NOMO-1 treated with DMSO at 0.1 percent for 48 hours (cell line): ENCODE data around the gene WWOX.

ENCODE experiments used
- DNase-seq: peaks from one replicate; lab custom pipeline; 2025; ENCODE audit not compliant: unreplicated experiment; lab: John Stamatoyannopoulos, UW

Gene WWOX

DNA sequence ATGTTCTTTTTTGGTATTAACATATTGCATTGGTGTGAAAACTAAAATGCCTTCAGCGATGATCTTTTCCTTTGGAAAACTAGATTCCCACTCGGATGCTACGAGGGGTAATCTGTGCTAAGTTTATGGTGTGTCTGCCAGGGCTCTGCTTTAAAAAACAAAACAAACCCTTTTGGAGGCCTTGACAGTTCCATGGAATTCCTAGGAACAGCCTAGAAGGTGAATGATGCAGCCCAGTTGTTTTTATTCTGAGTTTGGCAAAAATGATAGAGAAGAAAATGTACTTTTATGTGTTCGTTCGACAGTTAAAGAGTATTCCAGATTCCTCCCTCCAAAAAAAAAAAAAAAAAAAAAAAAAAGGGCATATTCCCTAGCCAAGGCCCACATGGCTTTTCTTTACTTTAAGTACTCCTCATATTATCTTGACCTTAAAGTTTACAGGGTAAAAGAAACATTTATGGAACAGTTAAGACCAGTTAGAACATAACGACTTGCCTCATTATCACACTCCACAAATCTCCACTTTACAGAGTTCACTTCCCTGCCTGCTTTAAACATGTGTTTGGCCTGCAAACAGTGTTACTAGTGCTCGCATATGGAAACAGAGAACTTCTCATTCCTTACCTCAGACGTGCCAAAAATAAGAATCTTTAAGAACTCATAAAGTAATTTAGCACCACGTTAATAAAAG, 159.1 kb downstream of the WWOX start:
- no peak for DNase-seq

DNA sequence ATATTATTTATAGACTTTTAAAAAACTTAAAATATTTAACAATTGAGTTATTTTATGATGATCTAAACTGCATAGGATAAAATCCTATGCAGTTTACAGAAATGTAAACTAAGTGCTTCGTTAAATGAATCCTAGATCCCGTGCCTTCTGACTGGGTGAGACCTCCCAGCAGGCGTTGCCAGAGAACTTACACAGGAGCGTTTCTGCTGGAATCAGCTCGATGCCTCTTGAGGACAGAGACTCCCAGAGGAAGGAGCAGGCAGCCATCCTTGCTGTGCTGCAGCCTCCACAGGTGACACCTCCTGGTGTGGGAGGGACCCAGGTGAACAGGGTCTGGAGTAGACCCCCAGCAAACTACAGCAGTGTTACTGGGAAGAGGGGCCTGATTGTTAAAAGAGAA, 160.4 kb downstream of the WWOX start:
- no peak for DNase-seq

- DNase-seq, result no peak
Measured at GRCh38 chr16:78264642-78265041, 165.2 kb downstream of the WWOX start.

DNA sequence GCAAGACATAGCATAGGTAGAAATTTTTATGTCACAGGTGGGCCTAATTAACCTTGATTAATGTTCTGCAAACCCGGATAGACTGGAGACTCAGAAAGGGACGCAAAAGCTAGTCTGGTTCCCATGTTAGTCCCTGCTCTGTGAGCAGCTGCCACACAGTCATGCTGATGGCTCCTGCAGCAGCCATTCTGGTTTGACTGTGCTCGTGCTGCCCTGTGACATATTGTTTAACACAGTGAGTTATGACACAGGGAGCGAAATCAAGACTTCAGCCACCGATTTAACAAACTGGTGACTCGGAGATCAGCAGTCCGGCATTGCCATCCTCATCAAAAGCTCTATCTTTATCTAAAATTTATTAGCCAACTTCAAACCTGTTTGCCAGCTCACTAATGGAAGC, 169.8 kb downstream of the WWOX start:
- DNase-seq, result no peak

- no peak for DNase-seq
Measured at GRCh38 chr16:78271981-78272380, 172.5 kb downstream of the WWOX start.

DNA sequence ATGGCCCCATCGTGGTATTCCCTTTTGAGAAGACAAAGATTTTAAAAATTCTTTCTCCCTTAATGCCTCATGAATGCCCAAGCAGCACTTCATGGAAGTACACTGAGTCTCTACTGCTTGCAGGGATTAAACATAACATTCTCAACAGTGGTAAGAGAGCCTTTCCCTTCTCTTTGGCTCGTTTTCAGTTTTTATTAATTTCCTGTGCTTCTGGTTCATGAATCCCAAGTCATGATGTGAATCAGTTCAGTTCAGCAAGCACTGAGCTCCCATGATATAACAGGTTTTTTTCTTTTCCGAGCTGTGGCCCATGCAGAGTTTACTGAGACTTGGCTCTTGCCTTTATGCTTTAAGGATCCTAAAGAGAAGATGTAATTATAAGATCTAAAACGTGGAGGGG, 175.3 kb downstream of the WWOX start:
- no peak for DNase-seq

- no peak for DNase-seq
Measured at GRCh38 chr16:78275420-78275819, 176.0 kb downstream of the WWOX start.

DNA sequence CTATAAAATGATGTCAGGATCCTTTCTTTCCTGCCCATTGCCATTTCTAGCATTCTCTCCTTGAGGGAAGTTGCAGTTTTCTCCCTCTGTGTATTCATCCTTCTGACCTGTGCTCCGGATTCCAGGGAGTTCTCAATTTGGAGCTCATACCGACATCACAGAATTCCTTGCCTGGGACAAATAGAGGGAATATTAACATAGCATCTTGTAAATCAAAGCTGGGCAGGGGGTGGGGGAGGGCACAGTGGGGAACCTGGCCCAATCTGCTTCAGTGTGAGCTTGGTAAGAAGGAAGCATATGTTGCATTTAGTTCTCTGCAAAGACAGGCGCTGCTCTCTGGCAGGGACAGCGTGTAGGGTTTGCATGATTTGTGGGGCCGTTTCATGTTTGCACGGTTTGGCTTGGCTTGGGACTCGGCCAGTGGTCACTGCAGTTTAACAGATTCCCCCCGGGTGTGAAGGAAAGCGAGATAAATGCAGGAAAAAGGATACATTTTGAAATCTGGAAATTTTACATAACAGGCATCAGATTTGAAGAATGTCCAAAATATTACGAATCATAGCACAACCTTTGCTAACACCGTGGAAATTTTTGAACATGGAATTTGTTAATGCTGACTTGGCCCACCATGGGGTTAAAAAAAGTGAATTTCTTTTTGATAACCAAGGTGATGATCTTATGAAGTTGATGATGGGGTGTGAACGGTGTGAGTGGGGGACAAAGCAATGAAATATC, 178.0 kb downstream of the WWOX start:
- DNase-seq, result no peak

DNA sequence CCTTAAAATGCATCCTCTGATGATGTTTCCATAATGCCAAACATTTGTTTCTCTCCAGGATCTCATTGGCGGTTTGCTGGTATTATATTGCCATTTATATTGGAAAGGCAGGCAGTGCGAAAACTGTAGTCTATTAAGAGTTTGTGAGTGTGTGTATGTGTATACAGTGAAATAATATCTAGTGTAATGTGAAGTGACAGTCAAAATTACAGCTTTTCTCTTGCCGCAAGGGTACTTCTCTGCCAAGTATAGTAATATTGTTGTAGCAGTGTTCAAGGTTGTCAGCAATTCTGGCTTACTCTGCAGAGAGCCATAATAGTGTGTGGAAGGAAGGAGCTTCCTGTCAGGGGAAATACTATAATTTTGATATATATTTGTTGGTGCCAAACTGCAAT, 178.6 kb downstream of the WWOX start:
- no peak for DNase-seq

- no peak for DNase-seq
Measured at GRCh38 chr16:78281115-78281514, 181.7 kb downstream of the WWOX start.

GRCh38 chr16:78283548-78284251, 184.2 kb downstream of the WWOX start:
- no peak for DNase-seq

- no peak for DNase-seq
Measured at GRCh38 chr16:78284326-78284725, 184.9 kb downstream of the WWOX start.

DNA sequence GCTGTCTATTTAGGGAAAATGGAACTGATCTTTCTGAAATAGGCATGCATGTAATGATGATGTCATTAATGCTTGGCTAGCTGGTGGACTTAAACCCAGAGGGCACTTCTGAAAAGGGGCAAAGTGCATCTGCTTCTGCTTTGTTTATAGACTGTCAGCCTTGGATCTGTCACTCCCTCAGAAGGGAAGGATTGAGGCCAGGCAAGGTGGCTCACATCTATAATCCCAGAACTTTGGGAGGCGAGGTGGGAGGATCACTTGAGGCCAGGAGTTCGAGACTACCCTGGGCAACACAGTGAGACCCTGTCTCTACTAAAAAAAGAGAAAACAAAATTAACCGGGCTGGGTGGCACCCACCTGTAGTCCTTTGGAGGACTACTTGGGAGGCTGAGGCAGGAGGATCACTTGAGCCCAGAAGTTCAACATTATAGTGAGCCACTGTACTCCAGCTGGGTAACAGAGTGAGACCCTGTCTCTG, 185.5 kb downstream of the WWOX start:
- DNase-seq, result no peak

DNA sequence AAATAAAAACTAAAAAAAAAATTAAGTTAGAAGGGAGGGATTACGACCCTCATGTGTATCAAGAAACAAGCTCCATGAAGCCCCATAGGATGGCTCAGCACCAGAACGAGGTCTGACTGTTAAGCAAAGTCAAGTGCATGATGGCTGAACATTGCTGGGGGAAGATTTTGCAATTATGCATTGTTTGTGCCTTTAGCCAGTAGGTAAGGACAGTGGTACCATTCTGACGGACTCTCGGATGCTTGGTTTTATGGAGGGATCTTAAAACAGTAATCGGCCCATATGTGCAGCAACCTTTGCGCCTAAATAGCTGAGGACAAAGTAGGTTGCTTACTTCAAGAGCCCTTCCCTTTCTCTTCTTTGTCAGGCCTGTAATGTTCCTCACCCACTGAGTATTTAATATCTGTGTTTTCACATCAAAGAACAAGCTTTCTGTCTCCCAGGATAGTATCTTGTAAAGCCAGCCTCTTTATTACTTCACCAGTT, 186.0 kb downstream of the WWOX start:
- DNase-seq, result no peak

- no peak for DNase-seq
Measured at GRCh38 chr16:78286065-78286464, 186.6 kb downstream of the WWOX start.

DNA sequence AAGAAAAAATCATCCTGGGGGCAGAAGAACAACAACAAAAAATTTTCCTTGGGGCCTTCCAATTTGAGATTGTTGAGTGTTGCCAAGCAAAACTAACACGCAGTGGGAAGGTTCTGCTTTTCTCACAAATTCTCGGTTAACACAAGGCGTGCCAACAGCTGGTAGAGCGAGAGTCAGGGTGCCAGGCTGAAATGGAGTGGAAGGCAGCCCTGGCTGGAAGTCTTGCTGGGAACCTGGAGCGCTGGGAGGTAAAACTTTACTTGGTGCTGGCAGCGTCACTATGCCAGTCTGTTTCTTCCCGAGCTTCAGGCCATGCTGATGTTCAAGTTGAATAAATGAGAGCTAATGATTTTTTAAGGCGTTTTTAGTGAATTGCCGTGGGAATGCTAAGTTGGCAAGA, 189.4 kb downstream of the WWOX start:
- no peak for DNase-seq

GRCh38 chr16:78289373-78289772, 189.9 kb downstream of the WWOX start:
- no peak for DNase-seq

GRCh38 chr16:78289844-78290277, 190.4 kb downstream of the WWOX start:
- DNase-seq, result no peak

- no peak for DNase-seq
Measured at GRCh38 chr16:78290395-78290794, 190.9 kb downstream of the WWOX start.

DNA sequence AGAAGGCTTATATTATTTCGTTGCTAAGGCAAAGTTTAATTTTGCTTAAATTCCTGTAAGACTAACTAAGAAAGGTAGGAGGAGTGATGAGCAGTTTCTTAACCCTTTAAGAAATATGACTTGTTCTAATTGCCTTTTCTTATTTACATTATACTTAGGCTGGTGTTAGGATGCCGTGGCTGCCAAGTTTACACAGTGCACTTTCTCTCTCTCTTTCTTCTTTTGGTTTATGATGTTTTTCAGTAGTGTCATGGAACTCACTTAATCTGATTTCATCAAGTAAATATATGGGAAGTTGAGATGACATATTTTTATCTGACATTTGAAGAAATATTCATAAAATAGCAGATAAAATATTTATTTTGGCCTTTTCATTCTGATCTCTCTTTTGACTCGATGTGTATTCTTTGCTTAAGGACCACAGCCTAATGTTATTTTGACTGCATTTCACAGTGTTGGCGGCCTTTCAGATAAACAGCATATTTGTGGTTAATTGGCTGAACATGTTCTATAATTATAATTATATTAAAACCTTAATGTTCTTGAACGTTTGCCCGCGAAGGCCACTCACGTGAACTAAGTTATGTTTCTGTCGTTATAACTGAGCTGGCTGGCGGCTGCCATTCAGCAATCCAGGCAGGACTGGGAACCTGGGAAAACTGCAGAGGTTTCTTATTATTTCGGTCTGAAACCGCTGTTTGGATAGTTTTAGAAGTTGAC, 191.6 kb downstream of the WWOX start:
- no peak for DNase-seq

DNA sequence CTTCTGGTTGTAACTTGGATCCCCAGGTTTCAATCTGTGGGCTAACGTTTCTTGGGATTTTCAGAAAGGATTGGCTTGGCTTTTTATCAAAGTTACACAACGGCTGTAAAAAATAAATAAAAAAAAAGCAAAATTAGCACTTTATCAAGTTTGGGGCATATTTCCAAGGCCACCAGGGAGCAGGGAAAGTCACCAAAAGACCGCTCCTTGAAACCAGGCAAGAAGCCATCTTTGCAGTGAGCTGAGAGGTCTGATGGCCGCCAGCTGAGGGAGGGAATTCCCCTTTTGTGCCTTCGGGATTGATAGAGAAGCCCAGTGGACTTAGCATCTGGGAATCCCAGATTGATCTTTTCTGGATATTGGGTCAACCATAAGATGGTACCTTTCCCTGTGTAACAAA, 192.2 kb downstream of the WWOX start:
- DNase-seq, result no peak
